HEK293T (cell line): ENCODE data around the gene PREX1.

Experiments used
- BHLHE40 ChIP-seq: fragments of 450-650 bp; IDR thresholded peaks from 2 replicates; pipeline ENCODE4 v1.6.1; 2016; ENCODE audit warnings: mild to moderate bottlenecking, moderate library complexity, borderline replicate concordance
- FOXK2 ChIP-seq: fragments of 450-650 bp; IDR thresholded peaks from 2 replicates; pipeline ENCODE4 v1.6.1; 2016; ENCODE audit warnings: mild to moderate bottlenecking
- FOXM1 ChIP-seq: fragments of 450-650 bp; IDR thresholded peaks from 2 replicates; pipeline ENCODE4 v1.6.1; 2017; ENCODE audit warnings: mild to moderate bottlenecking, borderline replicate concordance
- L3MBTL2 ChIP-seq: fragments of 450-650 bp; conservative IDR thresholded peaks from 2 replicates; pipeline ENCODE4 v1.6.1; 2016; ENCODE audit warnings: mild to moderate bottlenecking
- LEF1 ChIP-seq: fragments of 450-650 bp; IDR thresholded peaks from 2 replicates; pipeline ENCODE4 v1.6.1; 2017; ENCODE audit warnings: mild to moderate bottlenecking, borderline replicate concordance
- NFRKB ChIP-seq: fragments of 450-650 bp; IDR thresholded peaks from 2 replicates; pipeline ENCODE4 v1.6.1; 2016; ENCODE audit warnings: mild to moderate bottlenecking, moderate library complexity
- SP1 ChIP-seq: fragments of 450-650 bp; IDR thresholded peaks from 2 replicates; pipeline ENCODE4 v1.6.1; 2017
- TARDBP ChIP-seq: fragments of 450-650 bp; IDR thresholded peaks from 2 replicates; pipeline ENCODE4 v1.6.1; 2016
- TF ChIP-seq, protein P1 (sequence below): fragments of 450-650 bp; IDR thresholded peaks from 2 replicates; pipeline ENCODE4 v1.6.1; 2016

DNA sequence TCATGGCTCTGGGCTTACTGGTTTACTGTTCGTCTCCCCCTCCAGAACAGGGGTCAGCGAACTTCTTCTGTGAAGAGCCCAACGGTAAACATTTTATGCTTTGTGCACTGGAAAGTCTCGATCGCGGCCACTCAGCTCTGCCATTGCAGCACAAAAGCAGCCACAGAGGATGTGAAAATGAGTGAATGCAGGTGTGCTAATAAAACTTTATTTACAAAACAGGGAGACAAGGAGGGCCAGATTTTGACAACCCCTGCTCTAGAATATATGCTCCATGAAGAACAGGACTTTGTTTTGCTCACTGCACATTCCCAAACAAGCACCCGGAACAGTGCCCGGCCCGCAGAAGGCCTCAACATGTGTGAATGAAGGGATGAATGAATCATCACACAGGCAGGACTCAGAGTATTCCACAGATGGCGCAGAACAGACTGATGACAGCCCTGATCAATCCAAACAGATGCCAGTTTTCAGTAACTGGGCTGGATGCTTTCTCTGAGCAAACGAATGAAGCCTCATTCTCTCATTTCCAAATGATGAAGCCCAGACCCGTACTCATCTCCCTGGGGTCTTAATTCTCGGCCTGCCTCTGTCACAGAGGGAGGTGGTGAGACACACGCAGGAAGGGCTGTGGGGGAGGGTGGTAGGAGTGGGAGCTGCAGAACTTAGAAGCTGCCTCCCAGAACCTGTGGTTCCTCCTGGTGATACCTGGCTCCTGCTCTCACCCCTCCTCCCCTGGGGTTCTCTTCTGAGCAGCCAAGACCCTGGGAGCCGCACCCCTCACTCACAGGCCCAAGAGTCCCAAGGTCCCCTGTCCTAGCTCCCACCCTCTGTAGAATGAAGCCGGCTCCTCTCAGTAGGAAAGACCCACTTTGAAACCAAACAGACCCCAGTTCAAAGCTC lies 196.4 kb downstream of the PREX1 start:
- TF ChIP-seq SP1, result no peak
- TF ChIP-seq NFRKB, result no peak
- no peak for TF ChIP-seq FOXM1
- TF ChIP-seq BHLHE40, result no peak
- TF ChIP-seq LEF1, result no peak
- no peak for TF ChIP-seq FOXK2
- TF ChIP-seq, protein P1, sequence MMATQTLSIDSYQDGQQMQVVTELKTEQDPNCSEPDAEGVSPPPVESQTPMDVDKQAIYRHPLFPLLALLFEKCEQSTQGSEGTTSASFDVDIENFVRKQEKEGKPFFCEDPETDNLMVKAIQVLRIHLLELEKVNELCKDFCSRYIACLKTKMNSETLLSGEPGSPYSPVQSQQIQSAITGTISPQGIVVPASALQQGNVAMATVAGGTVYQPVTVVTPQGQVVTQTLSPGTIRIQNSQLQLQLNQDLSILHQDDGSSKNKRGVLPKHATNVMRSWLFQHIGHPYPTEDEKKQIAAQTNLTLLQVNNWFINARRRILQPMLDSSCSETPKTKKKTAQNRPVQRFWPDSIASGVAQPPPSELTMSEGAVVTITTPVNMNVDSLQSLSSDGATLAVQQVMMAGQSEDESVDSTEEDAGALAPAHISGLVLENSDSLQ, result no peak
- no peak for TF ChIP-seq TARDBP
- no peak for TF ChIP-seq L3MBTL2
